NCI-H2227 (cell line): ENCODE measurements around the gene PAPPA.

Source experiments
- DNase-seq: peaks from one replicate; lab custom pipeline; 2025; ENCODE audit not compliant: unreplicated experiment; lab: John Stamatoyannopoulos, UW

Gene PAPPA

GRCh38 chr9:116151199-116151598, 2.4 kb upstream of the PAPPA start:
- DNase-seq = no peak

DNA sequence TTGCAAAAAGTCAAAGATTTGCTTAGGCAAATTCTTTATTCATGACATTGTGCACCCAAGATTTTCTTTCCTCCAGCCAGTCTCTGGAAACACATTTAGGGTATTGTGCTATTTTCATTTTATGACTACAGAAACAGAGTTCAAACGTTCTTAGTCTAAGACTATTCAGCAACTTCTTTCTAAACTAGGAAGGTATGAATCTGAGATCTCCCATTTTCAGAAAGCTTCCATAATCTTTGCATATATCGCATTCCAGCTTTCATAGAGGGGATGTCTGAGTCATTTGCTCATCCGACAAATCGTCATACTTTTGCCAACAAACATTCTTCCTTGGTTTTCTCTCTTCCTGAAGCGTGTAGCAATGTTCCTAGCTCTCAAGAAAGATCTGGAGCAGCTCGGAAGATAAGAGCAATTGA, 1.6 kb upstream of the PAPPA start:
- DNase-seq = no peak

GRCh38 chr9:116152390-116152789, 1.2 kb upstream of the PAPPA start:
- no peak for DNase-seq

DNA sequence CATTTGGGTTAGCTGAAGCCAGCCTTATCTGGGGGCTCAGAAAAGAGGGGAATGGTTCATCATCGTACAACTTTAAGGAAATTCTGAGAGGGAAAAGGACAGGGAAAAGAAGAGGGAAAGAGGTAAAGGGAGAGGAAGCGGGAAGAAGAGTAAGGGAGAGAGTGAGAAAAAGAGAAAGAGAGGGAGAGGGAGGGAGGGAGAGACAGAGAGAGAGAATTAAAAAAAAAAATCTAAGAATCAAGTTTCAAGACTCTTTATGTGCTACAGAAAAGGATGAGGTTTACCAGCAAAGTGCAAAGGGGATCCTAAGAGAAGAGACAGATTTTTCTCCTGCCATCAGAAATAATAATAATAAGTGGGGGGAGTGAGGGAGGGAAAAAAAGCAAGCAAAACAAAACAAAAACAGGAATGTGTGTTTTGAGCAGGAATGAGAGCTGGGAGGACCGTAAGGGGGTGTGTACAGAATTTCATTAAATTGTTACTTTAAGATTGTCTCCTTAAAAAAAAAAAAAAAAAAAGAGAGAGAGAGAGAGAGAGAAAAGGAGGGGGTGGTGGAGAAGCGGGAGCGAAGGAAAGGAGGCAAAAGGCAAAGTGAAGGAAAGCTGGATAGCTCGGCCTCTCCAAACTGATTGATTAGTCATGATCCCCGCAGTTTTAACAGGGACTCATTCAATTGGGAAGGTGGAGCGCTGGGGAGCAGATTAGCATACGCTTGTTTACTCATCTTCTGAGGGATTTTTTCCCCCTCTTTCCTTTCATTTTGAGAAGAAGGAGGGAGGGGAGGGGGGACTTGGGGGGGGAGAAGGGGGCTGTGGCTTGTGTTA, 438 bp upstream of the PAPPA start:
- DNase-seq = no peak

DNA sequence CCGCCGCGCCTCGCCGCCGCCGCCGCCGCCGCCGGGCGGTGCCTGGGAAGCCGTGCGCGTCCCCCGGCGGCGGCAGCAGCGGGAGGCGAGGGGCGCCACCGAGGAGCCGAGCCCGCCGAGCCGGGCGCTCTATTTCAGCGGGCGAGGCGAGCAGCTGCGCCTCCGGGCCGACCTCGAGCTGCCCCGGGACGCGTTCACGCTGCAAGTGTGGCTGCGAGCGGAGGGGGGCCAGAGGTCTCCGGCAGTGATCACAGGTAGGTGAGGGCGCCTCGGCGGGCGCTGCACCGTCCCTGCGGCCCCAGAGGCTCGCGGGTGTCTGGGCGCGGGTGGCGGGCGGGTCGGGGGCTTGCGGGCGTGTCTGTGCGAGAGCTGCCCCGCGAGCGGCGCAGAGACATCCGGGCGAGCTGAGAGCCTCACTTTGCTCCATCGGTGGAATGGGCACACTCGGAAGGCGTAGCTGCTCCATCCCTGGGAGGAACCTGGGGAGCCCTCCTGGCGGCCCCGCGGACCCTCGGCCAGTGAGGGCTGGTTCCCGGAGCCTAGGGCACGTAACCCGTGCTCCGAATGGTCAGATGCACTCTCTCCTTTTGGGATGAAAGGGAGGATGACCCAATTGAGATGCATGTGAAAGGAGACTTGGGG, 864 bp downstream of the PAPPA start:
- peak; percentile 6 for DNase-seq

GRCh38 chr9:116154976-116155697, 1.5 kb downstream of the PAPPA start:
- DNase-seq = no peak

- peak; percentile 2 for DNase-seq
Observed at GRCh38 chr9:116155698-116156039, 2.1 kb downstream of the PAPPA start.

GRCh38 chr9:116156621-116157314, 3.2 kb downstream of the PAPPA start:
- peak; percentile 16 for DNase-seq

- no peak for DNase-seq
Observed at GRCh38 chr9:116157436-116158138, 4.0 kb downstream of the PAPPA start.

GRCh38 chr9:116160676-116161571, 7.3 kb downstream of the PAPPA start:
- DNase-seq = no peak

DNA sequence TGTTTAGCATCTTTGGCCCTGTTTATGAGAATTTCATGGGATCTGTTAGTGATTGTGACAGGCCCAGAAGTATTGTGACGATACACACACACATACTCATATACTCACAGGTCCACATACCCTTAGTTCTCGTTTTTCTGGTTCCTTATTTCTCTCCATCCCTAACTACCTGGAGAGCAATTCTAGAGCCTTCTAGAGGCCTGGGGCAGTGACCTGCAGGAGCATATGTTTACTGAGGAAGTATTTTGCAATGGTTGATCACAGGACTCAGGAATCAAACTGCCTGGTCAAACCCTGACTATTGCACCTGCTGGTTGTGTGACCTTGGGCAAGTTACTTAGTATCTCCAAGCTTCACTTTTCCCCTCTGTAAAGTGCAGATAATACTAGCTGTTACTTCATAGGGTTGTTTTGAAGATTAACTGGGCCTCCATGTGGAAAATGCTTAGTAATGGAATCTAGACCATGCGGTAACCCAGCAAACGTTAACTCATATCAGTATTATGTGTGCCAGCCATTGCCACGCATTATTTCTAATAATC, 8.7 kb downstream of the PAPPA start:
- DNase-seq = no peak

DNA sequence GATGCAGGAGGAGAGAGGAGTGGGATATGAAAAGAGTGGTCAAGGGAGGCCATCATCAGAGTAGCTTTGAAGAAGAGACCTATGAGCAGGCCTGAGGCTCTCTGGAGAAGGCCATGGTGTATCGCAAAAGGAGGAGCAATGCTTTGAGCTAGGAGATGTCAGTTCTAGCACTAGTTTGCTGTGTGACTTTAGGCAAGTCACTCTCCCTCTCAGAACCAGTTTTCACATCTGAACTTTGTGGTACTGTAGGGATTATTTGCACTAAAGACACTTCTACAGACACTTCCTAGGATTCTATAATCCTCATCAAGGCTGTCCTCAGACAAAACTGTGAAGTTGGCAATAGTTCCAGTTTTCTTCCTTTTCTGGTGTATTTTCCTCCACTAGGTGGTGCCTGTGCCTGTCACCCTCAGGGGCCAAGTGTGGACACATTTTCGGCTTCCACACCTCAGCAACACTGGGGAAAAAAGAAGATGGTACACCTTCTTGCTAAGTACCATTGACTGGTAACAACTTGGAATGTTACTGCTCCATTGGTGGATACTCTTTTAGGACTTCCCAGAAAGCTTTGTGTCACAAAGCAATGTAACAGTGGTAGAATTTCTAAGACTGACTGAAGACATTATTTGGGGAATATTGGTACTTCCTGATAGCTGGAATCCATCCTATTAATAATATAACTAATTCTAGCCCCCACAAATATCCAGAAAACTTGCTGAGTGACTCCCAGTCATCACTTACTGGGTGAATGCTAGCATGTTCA, 9.9 kb downstream of the PAPPA start:
- DNase-seq = no peak

DNA sequence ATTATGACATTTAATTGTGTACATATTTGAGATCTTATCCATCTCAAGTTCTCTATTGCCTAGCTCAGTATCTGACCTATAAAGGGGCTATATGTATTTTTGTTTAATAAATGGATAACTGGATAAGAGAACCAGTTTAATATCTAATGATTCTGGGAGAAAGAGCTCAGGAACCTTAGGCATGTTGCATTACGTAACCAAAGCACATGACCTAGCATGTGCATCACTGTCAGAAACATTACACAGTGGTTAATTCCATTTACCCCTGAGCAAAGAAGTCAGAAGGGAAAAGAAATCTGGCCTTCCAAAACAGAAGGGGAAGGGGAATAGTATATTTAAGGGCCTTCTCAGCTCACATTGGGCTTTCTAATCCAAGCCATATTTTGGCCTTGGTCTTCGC, 12.3 kb downstream of the PAPPA start:
- no peak for DNase-seq

- no peak for DNase-seq
Observed at GRCh38 chr9:116166713-116167112, 13.1 kb downstream of the PAPPA start.

DNA sequence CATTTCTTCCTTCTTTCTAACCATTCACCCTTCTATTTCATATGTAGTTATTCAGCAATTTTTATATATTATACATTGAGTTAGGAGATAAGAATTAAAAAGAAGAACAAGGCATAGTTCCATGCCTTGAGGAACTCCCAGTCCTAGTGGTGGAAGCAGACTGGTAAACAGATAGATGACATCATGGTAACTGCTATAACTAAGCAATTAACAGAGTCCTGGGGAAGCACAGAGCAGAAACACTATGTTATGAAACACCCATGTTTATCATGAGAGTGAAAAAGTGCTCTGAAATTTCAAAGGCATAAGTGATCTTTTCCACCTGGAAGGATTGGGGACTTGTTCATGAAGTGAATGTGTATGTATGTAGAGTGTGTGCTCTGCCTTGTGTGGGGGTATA, 14.6 kb downstream of the PAPPA start:
- DNase-seq = no peak

DNA sequence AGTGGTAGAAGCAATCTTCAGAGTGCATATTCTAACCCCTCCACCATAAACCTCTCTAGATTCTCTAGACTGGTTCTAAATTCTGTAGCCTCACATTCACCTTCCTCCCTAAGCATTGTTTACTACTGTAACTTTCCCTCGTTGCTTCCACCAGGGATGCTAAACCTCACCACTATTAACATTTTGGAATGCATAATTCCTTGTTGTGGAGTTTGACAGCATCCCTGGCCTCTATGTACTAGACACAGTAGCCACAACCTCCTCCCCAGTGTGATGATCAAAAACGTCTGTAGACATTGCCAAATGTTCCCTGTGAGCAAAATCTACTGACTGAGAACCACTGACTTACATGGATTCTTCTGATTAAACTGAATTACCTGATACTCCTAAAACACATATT, 18.6 kb downstream of the PAPPA start:
- DNase-seq = no peak

DNA sequence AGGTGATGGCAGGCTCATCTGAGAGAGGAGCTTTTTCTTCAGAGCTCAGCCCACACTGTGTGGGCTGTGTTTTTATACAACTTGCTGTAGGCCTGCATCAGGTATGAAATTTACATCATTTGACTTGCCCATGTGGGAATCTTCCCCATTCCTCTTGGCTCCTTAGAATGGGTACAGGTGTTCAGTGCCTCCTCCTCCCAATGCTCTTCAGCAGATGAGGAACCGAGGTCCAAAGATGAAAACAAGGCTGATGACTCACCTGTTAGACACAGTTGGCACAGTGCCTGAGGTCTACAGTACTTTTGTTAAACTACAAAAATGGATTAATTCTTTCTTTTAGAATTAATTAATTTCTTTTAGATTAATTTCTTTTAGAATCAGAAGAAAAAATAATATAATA, 20.8 kb downstream of the PAPPA start:
- no peak for DNase-seq

GRCh38 chr9:116175614-116176013, 22.0 kb downstream of the PAPPA start:
- DNase-seq = no peak
